KMS-11 (cell line): ENCODE results near the gene SHISA5.

Experiments used
- H2AFZ ChIP-seq: fragments of 200-600 bp; sonication (generic); 2 replicates; pipeline ENCODE4 v1.6.1; 2016; ENCODE audit warnings: antibody characterized with exemption, mixed run types, low read depth
- H3K27ac ChIP-seq: fragments of 200-600 bp; sonication (generic); 2 replicates; pipeline ENCODE4 v1.6.1; 2016; ENCODE audit warnings: mild to moderate bottlenecking, mixed run types
- H3K27me3 ChIP-seq: fragments of 200-600 bp; sonication (generic); 2 replicates; pipeline ENCODE4 v1.6.1; 2017; ENCODE audit warnings: mild to moderate bottlenecking, low read depth, mixed run types, moderate library complexity; ENCODE audit not compliant: insufficient read depth
- H3K36me3 ChIP-seq: fragments of 200-600 bp; sonication (generic); 2 replicates; pipeline ENCODE4 v1.6.1; 2017; ENCODE audit warnings: mild to moderate bottlenecking, mixed run types; ENCODE audit not compliant: insufficient read depth
- H3K4me1 ChIP-seq: fragments of 200-600 bp; sonication (generic); 2 replicates; pipeline ENCODE4 v1.6.1; 2016; ENCODE audit warnings: mild to moderate bottlenecking, low read depth, mixed run types; ENCODE audit not compliant: poor library complexity, severe bottlenecking
- H3K4me2 ChIP-seq: fragments of 200-600 bp; sonication (generic); 2 replicates; pipeline ENCODE4 v1.7.0; 2016; ENCODE audit warnings: mild to moderate bottlenecking, mixed run types
- H3K4me3 ChIP-seq: fragments of 200-600 bp; sonication (generic); IDR thresholded peaks from 2 replicates; pipeline ENCODE4 v1.6.1; 2017; ENCODE audit warnings: low read depth, low read length, mixed read lengths; ENCODE audit not compliant: insufficient read depth
- H3K79me2 ChIP-seq: fragments of 200-600 bp; sonication (generic); 2 replicates; pipeline ENCODE4 v1.6.1; 2016; ENCODE audit warnings: low read depth, mixed run types; ENCODE audit not compliant: insufficient read depth
- H3K9ac ChIP-seq: fragments of 200-600 bp; sonication (generic); 2 replicates; pipeline ENCODE4 v1.6.1; 2016; ENCODE audit warnings: mild to moderate bottlenecking, mixed run types
- H4K20me1 ChIP-seq: fragments of 200-600 bp; sonication (generic); 2 replicates; pipeline ENCODE4 v1.6.1; 2016; ENCODE audit warnings: mild to moderate bottlenecking, mixed run types; ENCODE audit not compliant: insufficient read depth
- TF ChIP-seq, protein P1 (sequence below): fragments of 200-600 bp; sonication (generic); conservative IDR thresholded peaks from 2 replicates; pipeline ENCODE4 v1.6.1; 2017; ENCODE audit warnings: low read depth, mild to moderate bottlenecking, antibody characterized with exemption, low read length, moderate library complexity, mixed read lengths

Gene SHISA5

DNA sequence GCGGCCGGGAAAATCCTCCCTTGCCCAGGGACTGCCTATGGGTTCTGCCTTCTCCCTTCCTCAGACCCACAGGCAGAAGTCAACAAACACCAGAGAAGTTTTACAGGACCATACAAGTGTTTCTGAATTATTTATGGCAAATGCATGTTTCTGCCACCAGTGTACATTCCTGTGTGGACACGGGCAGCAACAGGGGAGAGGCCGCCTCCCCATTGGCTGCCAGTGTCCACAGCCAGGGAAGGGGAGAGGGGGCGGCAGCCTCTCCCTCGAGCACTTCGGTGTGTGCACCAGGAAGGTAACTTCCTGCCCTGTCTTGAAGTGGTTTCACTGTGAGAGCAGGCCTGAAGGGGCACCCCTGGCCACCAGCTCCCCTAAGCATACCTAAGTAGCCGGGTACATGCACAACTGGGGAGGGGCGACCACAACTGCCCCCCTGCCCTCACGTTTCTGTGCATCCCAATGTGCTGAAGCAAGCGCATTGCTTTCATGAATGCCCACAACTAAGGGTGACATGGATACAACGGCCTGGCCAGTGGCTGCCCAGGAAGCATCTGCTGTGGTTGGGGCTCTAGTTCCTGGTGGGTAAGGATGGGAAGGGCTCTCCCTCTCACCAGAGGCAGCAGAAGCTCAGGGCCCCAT lies 14.8 kb upstream of the SHISA5 start:
- no peak overlapping the region for H3K9ac ChIP-seq
- TF ChIP-seq, protein P1, sequence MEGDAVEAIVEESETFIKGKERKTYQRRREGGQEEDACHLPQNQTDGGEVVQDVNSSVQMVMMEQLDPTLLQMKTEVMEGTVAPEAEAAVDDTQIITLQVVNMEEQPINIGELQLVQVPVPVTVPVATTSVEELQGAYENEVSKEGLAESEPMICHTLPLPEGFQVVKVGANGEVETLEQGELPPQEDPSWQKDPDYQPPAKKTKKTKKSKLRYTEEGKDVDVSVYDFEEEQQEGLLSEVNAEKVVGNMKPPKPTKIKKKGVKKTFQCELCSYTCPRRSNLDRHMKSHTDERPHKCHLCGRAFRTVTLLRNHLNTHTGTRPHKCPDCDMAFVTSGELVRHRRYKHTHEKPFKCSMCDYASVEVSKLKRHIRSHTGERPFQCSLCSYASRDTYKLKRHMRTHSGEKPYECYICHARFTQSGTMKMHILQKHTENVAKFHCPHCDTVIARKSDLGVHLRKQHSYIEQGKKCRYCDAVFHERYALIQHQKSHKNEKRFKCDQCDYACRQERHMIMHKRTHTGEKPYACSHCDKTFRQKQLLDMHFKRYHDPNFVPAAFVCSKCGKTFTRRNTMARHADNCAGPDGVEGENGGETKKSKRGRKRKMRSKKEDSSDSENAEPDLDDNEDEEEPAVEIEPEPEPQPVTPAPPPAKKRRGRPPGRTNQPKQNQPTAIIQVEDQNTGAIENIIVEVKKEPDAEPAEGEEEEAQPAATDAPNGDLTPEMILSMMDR, result no peak
- no peak overlapping the region for H3K4me2 ChIP-seq
- no peaks in the 10 kb centered on the region for H3K36me3 ChIP-seq
- no peaks in the 10 kb centered on the region for H4K20me1 ChIP-seq
- H3K27ac ChIP-seq, result no peak overlapping the region
- H2AFZ ChIP-seq, result no peak overlapping the region
- peaks cover 22% of the 10 kb centered on the region for H3K4me1 ChIP-seq
- H3K4me3 ChIP-seq, result no peak overlapping the region
- H3K27me3 ChIP-seq, result no peaks in the 10 kb centered on the region; the same call in 1 of the 2 replicates
- H3K79me2 ChIP-seq, result no peaks in the 10 kb centered on the region

DNA sequence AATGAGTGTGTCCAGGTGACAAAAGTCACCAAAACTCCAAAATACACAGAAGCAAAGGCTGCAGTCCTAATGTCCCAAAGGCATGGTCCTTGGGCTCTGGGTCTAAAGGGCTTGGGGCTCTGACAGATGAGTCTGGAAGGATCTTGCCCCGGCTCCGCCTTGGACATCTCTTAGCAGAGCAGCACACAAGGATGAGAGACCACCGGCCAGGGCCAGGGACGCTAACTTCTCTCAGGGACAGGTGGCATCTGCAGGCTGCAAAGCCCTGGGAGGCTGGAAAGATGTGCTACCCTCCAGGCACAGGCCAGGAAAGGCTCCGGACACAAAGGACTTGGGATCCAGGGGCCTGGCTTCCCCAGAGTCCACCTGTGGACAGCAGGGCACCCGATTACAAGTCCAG lies 14.1 kb upstream of the SHISA5 start:
- Histone ChIP-seq H3K79me2 (no peaks in the 10 kb centered on the region), H3K27me3 (no peaks in the 10 kb centered on the region; the same call in 1 of the 2 replicates), H4K20me1 (no peaks in the 10 kb centered on the region), H2AFZ (no peak overlapping the region), H3K36me3 (no peaks in the 10 kb centered on the region), H3K4me3 (no peak overlapping the region), H3K9ac (no peak overlapping the region), H3K27ac (no peak overlapping the region), H3K4me1 (peaks cover 24% of the 10 kb centered on the region), H3K4me2 (no peak overlapping the region)
- TF ChIP-seq, protein P1, result no peak

DNA sequence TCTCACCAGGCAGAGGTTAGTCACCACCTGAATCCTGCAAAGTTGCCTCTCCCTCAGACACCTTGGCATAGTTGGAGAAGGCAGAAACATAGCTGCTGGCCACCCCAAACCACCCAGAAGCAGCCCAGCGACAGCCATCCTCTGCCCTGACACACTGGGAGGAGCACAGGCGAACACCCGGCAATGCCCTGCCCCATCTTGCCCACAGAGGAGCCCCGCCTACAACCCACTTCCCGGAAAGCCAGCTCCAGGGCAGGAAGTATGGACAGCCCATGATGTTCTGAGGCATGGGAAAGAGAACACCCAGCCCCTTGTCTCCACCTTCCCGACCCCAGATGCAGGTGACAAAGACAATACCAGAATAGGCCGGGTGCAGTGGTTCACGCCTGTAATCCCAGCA lies 12.6 kb upstream of the SHISA5 start:
- Histone ChIP-seq H3K79me2 (no peaks in the 10 kb centered on the region), H3K4me2 (no peak overlapping the region), H3K9ac (no peak overlapping the region), H3K27ac (no peak overlapping the region), H3K4me1 (peaks cover 24% of the 10 kb centered on the region), H3K36me3 (no peaks in the 10 kb centered on the region), H2AFZ (no peak overlapping the region), H4K20me1 (no peaks in the 10 kb centered on the region), H3K4me3 (no peak overlapping the region), H3K27me3 (no peaks in the 10 kb centered on the region; the same call in 1 of the 2 replicates)
- TF ChIP-seq, protein P1, result no peak

DNA sequence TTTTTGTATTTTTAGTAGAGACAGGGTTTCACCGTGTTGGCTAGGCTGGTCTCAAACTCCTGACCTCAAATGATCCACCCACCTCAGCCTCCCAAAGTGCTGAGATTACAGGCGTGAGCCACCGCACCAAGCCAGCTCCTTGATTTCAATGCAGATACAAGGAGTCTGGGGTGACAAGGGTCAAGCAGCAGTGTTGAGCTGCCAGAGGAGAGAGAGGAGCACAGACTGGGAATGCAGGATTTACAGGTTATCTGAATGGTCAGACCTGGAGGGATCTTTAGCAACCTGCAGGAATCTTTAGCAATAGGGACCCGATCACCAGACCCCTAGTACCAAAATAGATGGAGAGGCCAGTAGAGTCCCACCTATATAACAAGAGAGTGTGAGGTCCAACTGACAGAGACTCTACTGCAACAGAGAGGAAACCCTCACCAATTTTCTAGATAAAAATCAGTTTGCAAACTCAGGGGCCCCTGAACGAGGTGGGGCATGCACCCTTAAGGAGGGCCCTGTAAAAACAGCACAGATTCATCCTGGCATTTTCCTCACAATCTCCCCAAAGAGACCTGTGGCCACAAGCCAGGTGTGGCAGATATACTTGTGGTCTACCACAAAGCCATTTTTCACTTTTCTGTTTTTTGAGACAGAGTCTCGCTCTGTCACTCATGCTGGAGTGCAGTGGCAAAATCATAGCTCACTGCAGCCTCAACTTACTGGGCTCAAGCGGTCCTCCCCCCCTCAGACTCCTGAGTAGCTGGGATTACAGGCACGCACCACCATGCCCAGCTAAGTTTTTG lies 10.7 kb upstream of the SHISA5 start:
- peaks cover 24% of the 10 kb centered on the region for H3K4me1 ChIP-seq
- no peaks in the 10 kb centered on the region for H3K36me3 ChIP-seq
- H3K4me3 ChIP-seq, result no peak overlapping the region
- TF ChIP-seq, protein P1, result no peak
- no peaks in the 10 kb centered on the region for H3K79me2 ChIP-seq
- no peak overlapping the region for H3K27ac ChIP-seq
- no peak overlapping the region for H2AFZ ChIP-seq
- no peak overlapping the region for H3K9ac ChIP-seq
- H3K4me2 ChIP-seq, result peak overlapping the region; percentile 48; the same call in 1 of the 2 replicates
- H3K27me3 ChIP-seq, result no peaks in the 10 kb centered on the region; the same call in 1 of the 2 replicates
- H4K20me1 ChIP-seq, result no peaks in the 10 kb centered on the region
